Measurements from ENCODE around the gene PIAS4. TPM values are rescaled to one million over a fixed set of nuclear protein-coding genes. Genes with fewer than 3 reads are reported as not detected.

The PIAS4 gene
- total and polyA plus RNA-seq, 2 of the 13 experiments (the other 11 are each of a cell fraction or from before 2014, with no cell fraction given), result 9.0 to 20.1 TPM

DNA sequence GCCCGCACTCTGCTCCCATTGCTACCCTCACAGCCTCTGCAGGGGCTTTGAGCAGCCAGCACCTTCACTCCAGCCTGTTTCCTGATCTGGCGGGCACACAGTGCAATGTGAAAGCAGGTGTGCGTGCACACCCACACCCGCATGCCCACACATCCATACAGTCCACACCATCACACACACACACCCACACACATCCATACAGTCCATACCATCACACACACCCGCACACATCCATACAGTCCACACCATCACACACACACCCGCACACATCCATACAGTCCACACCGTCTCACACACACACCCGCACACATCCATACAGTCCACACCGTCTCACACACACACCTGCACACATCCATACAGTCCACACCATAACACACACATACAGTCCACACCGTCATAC, 28.0 kb downstream of the PIAS4 start:
- Histone ChIP-seq H3K27me3 (ENCODE audit: control insufficient read depth in 1 of 2, insufficient read depth in 2 of 2, low read length in 2 of 2) (no peaks in the 10 kb centered on the region; a peak in 1 of 5 replicates), H3K36me3 (replicated peaks in 1 of 2; ENCODE audit: control insufficient read depth in 1 of 2, insufficient read depth in 2 of 2, low read length in 2 of 2) (peaks cover 16 to 23% of the 10 kb centered on the region in 2 experiments; a peak in 4 of 5 replicates), H4K20me1 (ENCODE audit: insufficient read depth, low read length) (no peaks in the 10 kb centered on the region), H3K4me2 (ENCODE audit: low read depth, low read length) (no peak overlapping the region), H3K9me3 (ENCODE audit: low read length) (no peaks in the 10 kb centered on the region), H3K4me1 (ENCODE audit: insufficient read depth, low read length) (no peaks in the 10 kb centered on the region), H3K79me2 (ENCODE audit: insufficient read depth, low read length) (no peaks in the 10 kb centered on the region), H3K4me3 (replicated peaks in 1 of 3; ENCODE audit: insufficient read depth in 1 of 3, low read depth in 2 of 3, low read length in 3 of 3) (no peak overlapping the region), H2AFZ (ENCODE audit: low read length) (no peak overlapping the region), H3K27ac (ENCODE audit: extremely low read length, insufficient read depth, low read length) (no peak overlapping the region), H3K9ac (ENCODE audit: insufficient read depth, low read depth, low read length) (no peak overlapping the region)
- ATAC-seq (no peak), FAIRE-seq (peak; percentile 93), DNase-seq (ENCODE audit: low spot score) (no peak)
- BruUV-seq (replicated peaks), result no TSS peak
- WGBS (ENCODE audit: low lambda C conversion rate), result 81% methylated on average over 10 of the region's 10 CpGs
- TF ChIP-seq NFE2L2 (IDR thresholded peaks at IDR 0.05; ENCODE audit: low read length) (no peak), MXI1 (IDR thresholded peaks at IDR 0.05; ENCODE audit: borderline replicate concordance, low read depth, low read length) (no peak), FOXJ3 (CRISPR knock-in tag; IDR thresholded peaks at IDR 0.05; ENCODE audit: borderline replicate concordance) (no peak), ZNF512B (CRISPR knock-in tag; IDR thresholded peaks at IDR 0.05; ENCODE audit: borderline replicate concordance) (no peak), ZNF501 (CRISPR knock-in tag; IDR thresholded peaks at IDR 0.05) (no peak), ZNF12 (CRISPR knock-in tag; IDR thresholded peaks at IDR 0.05) (no peak), RARG (CRISPR knock-in tag; IDR thresholded peaks at IDR 0.05; ENCODE audit: low read depth) (no peak), SOX5 (CRISPR knock-in tag; IDR thresholded peaks at IDR 0.05; ENCODE audit: borderline replicate concordance) (no peak), ZBTB37 (CRISPR knock-in tag; IDR thresholded peaks at IDR 0.05) (no peak)
- intact Hi-C loops (cut with micrococcal nuclease; ENCODE audit: unreplicated experiment), result no loop called here
- in situ Hi-C loops (cut with HindIII; ENCODE audit: extremely low pct_ligation_motif_present, low pct_unique_long_range_greater_than_20kb), result no loop called here
- ChIA-PET CTCF (ENCODE audit: low intra/inter-chr PET ratio, low total read pairs) (no interaction called here), POLR2A (interaction anchor here (0.5 to 2.4 kb wide), 2 partner anchors 10 to 17 kb away, joined by 3 to 5 read pairs; no protein-coding TSS in a partner anchor)

All from HepG2 (cell line).